Measurements from ENCODE around the gene SCARB1. TPM values are rescaled to one million over a fixed set of nuclear protein-coding genes. Genes with fewer than 3 reads are reported as not detected.

Gene SCARB1
- total RNA-seq, 1 donor from 2014 or later, result 17.9 TPM

DNA sequence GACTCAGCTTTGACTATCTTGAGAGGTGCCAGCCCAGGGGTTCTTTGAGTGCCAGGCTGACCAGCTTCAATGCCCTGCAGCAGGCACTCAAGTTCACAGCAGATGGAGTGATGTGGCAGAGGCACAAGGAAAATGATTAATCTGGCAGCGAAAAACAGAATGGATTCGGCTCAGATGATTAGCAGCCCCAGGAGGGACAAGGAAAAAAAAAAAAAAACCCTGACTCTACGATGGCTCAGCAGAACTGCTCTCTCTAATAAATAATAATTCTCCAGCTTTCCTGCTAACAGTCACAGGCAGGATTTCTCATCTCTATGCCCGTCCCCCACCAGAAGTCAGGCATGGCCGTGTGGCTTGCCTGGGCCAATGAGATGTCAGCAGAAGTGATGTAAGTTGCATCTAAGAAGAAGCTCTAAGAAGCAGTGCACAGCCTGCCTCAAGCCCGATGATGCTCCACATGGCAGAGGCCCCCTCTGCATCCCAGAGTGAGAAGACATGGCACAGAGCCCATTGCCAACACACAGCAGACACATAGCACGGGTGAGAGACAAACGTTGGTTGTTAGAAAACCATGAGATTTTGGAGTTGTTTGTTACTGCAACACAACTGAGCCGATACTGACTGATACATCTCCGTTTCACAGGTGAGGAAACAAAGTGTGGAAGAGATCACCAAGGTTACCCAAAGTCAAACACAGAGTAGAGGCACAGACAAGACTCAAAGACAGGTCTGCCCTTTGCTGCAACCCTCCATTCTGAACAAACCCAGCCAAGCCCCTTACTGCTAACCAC, 111.0 kb downstream of the SCARB1 start:
- Mint-ChIP-seq H3K36me3 (ENCODE audit: low read depth) (no peaks in the 10 kb centered on the region), H3K27me3 (ENCODE audit: insufficient read depth) (peaks cover 11% of the 10 kb centered on the region), H3K4me1 (ENCODE audit: low read depth) (peaks cover 6% of the 10 kb centered on the region), H3K4me3 (no peak overlapping the region), H3K27ac (no peak overlapping the region), H3K9me3 (peaks cover 30% of the 10 kb centered on the region)
- intact Hi-C loops (cut with micrococcal nuclease), result no loop called here
- DNase-seq (ENCODE audit: low spot score), result no peak

DNA sequence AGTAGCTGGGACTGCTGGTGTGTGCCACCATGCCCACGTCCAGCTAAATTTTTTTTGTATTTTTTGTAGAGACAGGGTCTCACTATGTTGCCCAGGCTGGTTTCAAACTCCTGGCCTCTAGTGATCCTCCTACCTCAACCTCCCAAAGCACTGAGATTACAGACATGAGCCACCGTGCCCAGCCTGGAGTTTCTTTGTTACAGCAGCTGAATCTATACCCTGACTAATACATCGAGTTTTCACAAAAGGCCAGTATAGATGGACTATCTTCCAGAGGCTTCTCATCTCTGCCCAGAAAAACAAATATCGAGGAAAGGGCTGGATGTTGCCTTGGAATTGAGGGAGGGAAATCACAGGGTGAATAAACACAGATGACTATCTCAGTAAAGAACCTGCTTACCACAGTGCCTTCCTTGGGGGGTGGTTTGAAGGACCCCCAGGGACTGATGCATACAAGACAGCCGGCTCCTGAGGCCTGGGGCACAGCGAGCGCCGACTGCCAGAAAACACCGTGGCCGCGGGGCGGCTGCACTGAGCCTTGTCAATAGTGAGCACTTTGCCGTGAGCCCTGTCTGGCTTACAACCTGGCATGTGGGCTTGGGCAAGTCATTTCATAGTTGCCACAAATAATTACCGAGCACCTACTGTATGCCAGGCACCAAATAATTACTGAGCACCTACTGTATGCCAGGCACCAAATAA, 111.9 kb downstream of the SCARB1 start:
- Mint-ChIP-seq H3K27me3 (ENCODE audit: insufficient read depth) (peaks cover 11% of the 10 kb centered on the region), H3K9me3 (peaks cover 22% of the 10 kb centered on the region), H3K36me3 (ENCODE audit: low read depth) (no peaks in the 10 kb centered on the region), H3K27ac (no peak overlapping the region), H3K4me1 (ENCODE audit: low read depth) (peaks cover 6% of the 10 kb centered on the region), H3K4me3 (no peak overlapping the region)
- intact Hi-C loops (cut with micrococcal nuclease), result no loop called here
- DNase-seq (ENCODE audit: low spot score), result no peak

DNA sequence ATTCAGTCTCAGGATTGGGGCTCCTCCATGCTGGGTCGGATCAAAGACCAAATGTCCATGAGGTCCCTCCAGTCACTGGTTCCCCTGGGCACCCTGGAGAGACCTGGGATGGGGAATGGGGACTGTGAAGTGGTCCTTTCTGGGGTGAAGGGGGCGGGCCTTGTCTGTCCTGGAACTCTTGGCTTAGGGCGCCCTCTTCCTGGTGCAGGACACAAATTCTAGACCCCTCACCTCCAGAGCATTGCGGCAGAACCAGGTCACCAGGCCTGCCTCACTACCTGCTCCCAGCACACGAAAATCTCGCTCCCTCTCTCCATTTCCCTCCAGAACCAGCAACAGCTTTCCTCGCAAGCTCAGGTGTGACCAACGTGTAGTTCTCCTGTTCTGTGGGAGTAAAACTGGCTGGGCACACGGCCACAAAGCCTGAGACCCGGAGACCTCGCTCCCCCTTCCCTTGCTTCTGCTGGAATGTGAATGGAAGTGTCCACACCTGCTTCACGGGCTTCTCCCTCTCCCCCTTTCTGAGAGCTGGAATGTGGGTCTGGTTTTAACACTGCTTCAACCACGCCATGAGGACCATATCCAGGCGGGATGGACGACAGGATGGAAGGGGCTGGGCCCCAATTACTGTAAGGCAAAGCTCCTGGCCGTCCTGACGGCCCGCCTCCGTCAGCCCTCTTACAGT, 112.7 kb downstream of the SCARB1 start:
- peaks cover 19% of the 10 kb centered on the region for H3K27me3 Mint-ChIP-seq (ENCODE audit: insufficient read depth)
- intact Hi-C loops (cut with micrococcal nuclease), result no loop called here

DNA sequence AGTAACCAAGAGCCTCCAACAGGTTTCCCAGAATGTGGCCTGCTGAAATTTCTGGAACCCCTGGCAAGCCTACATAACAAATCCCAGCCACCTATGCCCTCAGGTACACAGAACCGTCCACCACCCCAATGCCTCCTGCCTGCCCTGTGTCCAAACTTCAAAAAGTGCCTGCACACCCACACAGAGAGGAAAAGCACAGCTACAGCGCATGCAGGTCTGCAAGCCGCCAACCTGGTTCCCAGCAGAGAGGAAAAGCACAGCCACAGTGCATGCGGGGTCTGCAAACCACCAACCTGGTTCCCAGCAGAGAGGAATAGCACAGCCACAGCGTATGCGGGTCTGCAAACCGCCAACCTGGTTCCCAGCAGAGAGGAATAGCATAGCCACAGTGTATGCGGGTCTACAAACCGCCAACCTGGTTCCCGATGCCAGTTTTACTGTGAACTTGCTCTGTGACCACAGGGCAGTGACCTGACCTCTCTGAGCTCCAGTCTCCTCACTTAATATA, 113.5 kb downstream of the SCARB1 start:
- peaks cover 10% of the 10 kb centered on the region for H3K4me1 Mint-ChIP-seq (ENCODE audit: low read depth)
- no peak overlapping the region for H3K4me3 Mint-ChIP-seq
- intact Hi-C loops (cut with micrococcal nuclease), result no loop called here
- no peak overlapping the region for H3K27ac Mint-ChIP-seq
- no peak for DNase-seq (ENCODE audit: low spot score)
- H3K27me3 Mint-ChIP-seq (ENCODE audit: insufficient read depth), result peaks cover 16% of the 10 kb centered on the region
- peaks cover 16% of the 10 kb centered on the region for H3K9me3 Mint-ChIP-seq
- no peaks in the 10 kb centered on the region for H3K36me3 Mint-ChIP-seq (ENCODE audit: low read depth)

More for the DNA sequence above, 112.7 kb downstream of the SCARB1 start:
- Mint-ChIP-seq H3K27ac (no peak overlapping the region), H3K36me3 (ENCODE audit: low read depth) (no peaks in the 10 kb centered on the region), H3K9me3 (peaks cover 16% of the 10 kb centered on the region), H3K4me1 (ENCODE audit: low read depth) (peaks cover 13% of the 10 kb centered on the region), H3K4me3 (no peak overlapping the region)
- DNase-seq (ENCODE audit: low spot score), result no peak

DNA sequence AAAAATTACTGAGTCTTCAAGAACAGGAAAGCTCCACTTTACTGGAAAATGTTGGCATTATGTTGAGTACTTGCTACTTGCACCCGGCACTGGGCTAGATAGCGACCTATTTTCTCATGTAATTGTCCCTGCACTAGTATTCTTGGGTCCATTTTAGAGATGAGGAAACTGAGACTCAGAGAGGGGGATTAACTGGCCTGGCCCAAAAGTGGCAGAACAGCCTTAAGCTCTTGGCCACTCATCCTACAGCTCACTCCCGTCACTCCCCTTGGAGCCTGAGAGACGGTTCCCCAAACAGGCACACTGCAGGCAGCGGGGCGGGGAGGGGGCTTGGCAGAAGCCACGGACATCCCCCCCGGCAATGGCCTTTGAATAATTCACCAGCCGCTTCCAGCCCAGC, 113.9 kb downstream of the SCARB1 start:
- Mint-ChIP-seq H3K27me3 (ENCODE audit: insufficient read depth) (peaks cover 15% of the 10 kb centered on the region), H3K4me1 (ENCODE audit: low read depth) (peaks cover 7% of the 10 kb centered on the region), H3K36me3 (ENCODE audit: low read depth) (no peaks in the 10 kb centered on the region), H3K27ac (no peak overlapping the region), H3K4me3 (no peak overlapping the region), H3K9me3 (peaks cover 16% of the 10 kb centered on the region)
- no peak for DNase-seq (ENCODE audit: low spot score)
- intact Hi-C loops (cut with micrococcal nuclease), result no loop called here

DNA sequence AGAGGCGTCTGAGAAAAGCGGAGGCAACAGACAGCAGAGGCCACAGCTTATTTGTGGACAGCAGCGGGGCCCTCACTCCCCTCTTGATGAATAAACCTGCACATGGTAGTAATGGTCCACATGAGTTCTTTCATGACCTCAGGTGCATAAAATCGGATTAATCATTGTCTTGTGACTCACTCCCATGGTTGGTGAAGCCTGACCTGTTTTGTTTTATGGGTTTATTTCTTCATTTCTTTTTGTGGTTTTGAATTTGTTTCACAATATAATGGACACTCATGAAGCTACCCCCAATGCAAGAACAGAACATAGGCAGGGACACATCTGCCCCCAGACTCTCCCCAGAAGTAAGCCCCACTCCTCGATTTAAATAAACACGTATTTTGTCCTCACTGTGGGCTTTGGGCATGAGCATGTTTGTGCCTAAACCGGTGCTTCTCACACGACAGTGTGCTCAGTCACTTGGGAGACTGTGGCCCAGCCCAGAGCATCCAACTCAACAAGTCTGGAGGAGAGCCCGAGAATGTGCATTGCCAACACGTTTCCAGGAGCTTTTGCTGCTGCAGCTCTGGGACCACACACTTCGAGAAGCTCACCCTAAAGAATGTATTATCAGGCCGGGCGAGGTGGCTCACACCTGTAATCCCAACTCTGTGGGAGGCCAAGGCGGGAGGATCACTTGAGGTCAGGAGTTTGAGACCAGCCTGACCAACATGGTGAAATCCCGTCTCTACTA, 116.1 kb downstream of the SCARB1 start:
- peaks cover 2% of the 10 kb centered on the region for H3K9me3 Mint-ChIP-seq
- intact Hi-C loops (cut with micrococcal nuclease), result no loop called here

DNA sequence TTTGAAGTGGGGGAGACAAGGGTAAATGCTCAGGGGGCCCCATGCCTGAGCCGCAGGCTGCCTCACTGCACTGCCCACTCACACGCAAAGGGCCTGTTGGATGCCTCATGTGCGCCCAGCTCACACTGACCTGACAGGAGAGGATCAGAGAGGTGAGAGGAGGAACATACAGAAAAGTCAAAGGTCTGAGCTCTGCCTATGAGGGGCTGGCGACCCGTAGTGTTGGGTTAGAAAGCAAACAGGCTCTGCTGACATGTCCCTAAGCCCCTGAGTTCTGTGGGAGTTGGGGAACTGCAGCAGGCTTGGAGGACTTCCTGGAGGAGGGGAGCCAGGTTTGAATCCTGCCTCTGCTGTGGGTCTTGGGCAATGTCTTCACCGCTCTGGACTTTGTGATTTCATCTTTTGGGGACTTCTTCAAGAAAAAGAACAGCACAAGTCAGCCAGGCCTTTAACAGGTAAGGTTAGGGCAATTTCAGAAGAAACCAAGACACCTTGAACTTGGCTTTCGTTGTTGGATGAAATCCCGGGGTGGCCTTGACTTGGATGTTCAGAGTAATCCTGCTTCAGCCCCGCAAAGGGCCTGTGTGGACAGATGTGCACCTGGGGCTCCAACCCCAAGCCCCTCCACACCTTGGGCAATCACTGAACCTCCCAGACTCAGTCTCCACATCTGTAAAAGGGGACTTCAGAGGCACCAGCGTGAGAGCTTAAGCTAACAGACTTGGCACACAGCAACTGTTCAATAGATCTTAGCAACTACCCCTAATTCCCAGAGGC, 116.8 kb downstream of the SCARB1 start:
- H3K9me3 Mint-ChIP-seq, result no peaks in the 10 kb centered on the region
- H3K4me1 Mint-ChIP-seq (ENCODE audit: low read depth), result peaks cover 7% of the 10 kb centered on the region
- intact Hi-C loops (cut with micrococcal nuclease), result no loop called here
- H3K36me3 Mint-ChIP-seq (ENCODE audit: low read depth), result no peaks in the 10 kb centered on the region
- peaks cover 13% of the 10 kb centered on the region for H3K27me3 Mint-ChIP-seq (ENCODE audit: insufficient read depth)
- no peak overlapping the region for H3K4me3 Mint-ChIP-seq
- no peak for DNase-seq (ENCODE audit: low spot score)
- H3K27ac Mint-ChIP-seq, result no peak overlapping the region

More for the DNA sequence above, 116.1 kb downstream of the SCARB1 start:
- Mint-ChIP-seq H3K4me1 (ENCODE audit: low read depth) (peaks cover 7% of the 10 kb centered on the region), H3K27me3 (ENCODE audit: insufficient read depth) (peaks cover 13% of the 10 kb centered on the region), H3K4me3 (no peak overlapping the region), H3K36me3 (ENCODE audit: low read depth) (no peaks in the 10 kb centered on the region), H3K27ac (no peak overlapping the region)
- DNase-seq (ENCODE audit: low spot score), result no peak

DNA sequence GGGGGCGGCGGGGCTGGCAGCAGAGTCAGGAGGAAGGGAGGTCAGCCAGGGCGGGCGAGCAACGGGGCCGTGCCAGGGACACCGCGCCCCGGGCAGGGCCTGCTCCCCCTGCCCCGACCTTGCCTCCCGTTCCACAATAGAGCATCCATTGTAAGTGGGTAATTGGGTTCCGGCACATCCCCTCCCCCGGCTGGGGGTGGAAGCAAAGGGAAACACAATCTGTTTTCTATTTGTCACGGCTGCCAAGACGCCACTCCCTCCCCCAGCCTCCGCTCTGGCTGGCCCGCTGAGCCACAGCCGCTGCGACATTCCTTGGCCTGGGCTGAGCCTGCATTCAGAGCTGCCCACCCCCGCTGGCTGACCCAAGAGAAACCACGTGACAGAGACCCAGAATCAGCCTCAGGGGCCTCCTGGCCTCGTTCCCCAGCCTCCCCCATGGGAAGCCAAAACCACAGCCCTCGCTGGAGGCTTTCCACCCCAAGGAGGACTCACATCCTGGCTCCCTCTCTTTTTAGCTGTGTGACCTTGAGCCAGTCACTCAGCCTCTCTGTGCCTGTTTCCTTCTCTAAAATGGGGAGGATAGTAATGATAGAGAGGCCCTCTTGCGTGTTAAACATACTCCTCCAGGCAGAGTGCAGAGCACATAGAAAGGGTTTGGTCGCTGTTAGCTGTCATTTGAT, 117.6 kb downstream of the SCARB1 start:
- Mint-ChIP-seq H3K36me3 (ENCODE audit: low read depth) (no peaks in the 10 kb centered on the region), H3K4me1 (ENCODE audit: low read depth) (peaks cover 12% of the 10 kb centered on the region), H3K27ac (peak overlapping the region; percentile 48), H3K27me3 (ENCODE audit: insufficient read depth) (peaks cover 13% of the 10 kb centered on the region), H3K9me3 (no peaks in the 10 kb centered on the region), H3K4me3 (no peak overlapping the region)
- intact Hi-C loops (cut with micrococcal nuclease), result no loop called here
- no peak for DNase-seq (ENCODE audit: low spot score)

DNA sequence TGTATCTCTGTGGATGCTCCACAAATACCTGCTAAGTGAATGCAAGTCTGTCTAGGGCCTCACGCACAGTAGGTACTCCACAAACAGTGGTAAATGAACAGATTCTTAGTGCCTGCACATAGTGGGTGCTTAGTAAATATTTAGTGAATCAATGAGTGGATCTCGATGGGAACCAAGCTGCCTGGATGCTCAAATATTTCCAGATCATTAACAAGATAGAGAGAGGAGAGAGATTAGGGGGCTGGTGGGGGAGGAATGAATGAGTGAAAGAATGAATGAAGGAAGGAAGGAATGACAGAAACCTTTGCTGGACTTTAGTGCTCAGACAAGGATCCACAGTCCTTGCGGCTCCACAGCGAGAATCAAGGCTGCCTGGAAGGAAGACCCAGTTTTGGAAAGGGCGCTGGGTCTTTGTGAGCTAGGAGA, 118.2 kb downstream of the SCARB1 start:
- Mint-ChIP-seq H3K27me3 (ENCODE audit: insufficient read depth) (peaks cover 15% of the 10 kb centered on the region), H3K27ac (no peak overlapping the region), H3K9me3 (no peaks in the 10 kb centered on the region), H3K4me3 (no peak overlapping the region), H3K36me3 (ENCODE audit: low read depth) (no peaks in the 10 kb centered on the region), H3K4me1 (ENCODE audit: low read depth) (peaks cover 17% of the 10 kb centered on the region)
- intact Hi-C loops (cut with micrococcal nuclease), result no loop called here
- DNase-seq (ENCODE audit: low spot score), result no peak

DNA sequence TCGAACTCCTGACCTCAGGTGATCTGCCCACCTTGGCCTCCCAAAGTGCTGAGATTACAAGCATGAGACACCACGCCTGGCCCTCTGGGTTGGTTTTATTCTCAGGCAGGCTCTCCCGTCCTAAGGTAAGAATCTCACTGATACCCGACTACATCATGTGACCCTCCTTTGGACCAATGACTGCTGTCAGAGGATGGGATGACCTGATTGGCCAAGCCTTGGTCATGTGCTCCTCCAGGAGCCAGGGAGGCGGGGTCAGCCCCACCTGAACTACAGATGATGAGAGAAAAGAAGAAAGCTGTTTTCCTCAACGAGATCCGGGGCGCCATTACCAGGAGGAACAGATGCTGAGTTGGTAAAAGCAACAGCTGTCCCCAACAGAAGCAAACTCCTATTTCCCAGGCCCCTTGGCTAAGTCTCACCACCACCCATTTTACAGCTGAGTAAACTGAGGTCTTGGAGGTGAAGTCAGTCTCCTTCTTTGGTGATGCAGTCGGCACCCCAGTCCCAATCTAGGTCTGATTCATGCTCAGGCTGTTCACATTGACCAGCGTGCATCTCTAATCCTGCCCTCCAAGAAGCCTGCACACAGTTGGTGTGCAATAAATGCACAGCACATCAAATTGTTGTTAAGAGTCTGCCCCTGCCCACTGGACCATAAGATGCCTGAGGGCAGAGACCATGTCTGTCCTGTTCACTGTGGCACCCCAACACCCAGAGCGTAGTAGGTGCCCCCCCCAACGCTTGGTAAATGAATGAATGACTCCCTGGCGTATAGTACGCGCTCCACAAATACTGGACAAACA, 118.8 kb downstream of the SCARB1 start:
- no peak overlapping the region for H3K4me3 Mint-ChIP-seq
- H3K27ac Mint-ChIP-seq, result no peak overlapping the region
- H3K9me3 Mint-ChIP-seq, result no peaks in the 10 kb centered on the region
- peaks cover 24% of the 10 kb centered on the region for H3K4me1 Mint-ChIP-seq (ENCODE audit: low read depth)
- intact Hi-C loops (cut with micrococcal nuclease), result no loop called here
- H3K27me3 Mint-ChIP-seq (ENCODE audit: insufficient read depth), result peaks cover 18% of the 10 kb centered on the region
- H3K36me3 Mint-ChIP-seq (ENCODE audit: low read depth), result no peaks in the 10 kb centered on the region
- DNase-seq (ENCODE audit: low spot score), result no peak

DNA sequence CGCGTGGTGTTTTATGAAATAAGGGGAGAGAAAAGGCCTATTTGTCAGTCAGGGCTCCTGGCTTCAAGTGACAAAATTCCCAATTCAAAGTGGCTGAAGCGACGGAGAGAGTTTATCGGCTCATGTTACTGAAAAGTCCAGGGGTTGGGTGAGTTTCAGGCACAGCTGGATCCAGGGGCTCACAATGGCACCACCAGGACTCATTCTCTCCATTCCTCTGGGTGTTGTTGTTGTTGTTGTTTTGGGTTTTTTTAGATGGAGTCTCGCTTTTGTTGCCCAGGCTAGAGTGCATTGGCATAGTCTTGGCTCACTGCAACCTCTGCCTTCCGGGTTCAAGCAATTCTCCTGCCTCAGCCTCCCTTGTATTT, 119.4 kb downstream of the SCARB1 start:
- intact Hi-C loops (cut with micrococcal nuclease), result no loop called here
- H3K27ac Mint-ChIP-seq, result no peak overlapping the region
- H3K4me1 Mint-ChIP-seq (ENCODE audit: low read depth), result peaks cover 24% of the 10 kb centered on the region
- H3K36me3 Mint-ChIP-seq (ENCODE audit: low read depth), result no peaks in the 10 kb centered on the region
- no peak overlapping the region for H3K4me3 Mint-ChIP-seq
- DNase-seq (ENCODE audit: low spot score), result no peak
- H3K9me3 Mint-ChIP-seq, result no peaks in the 10 kb centered on the region
- H3K27me3 Mint-ChIP-seq (ENCODE audit: insufficient read depth), result peaks cover 18% of the 10 kb centered on the region

Measured in activated T-helper 1 cell treated with anti-CD3 and anti-CD28 coated beads, Interleukin-12 subunit alpha, Interleukin-12 subunit beta, Interleukin-2, Interleukin-4 antibody, amounts not matched to agents 30 ng/mL and 10 ng/mL and 1 ng/mL, durations not matched to agents 14 hours and 24 hours and 36 hours (primary cell).